Sigmoid colon (tissue), 7 donors: Measurements from ENCODE around the gene BCL11B. TPM values are rescaled to one million over a fixed set of nuclear protein-coding genes. Genes with fewer than 3 reads are reported as not detected.

Source experiments
- DNase-seq: peaks from one replicate; pipeline ENCODE4 v3.0.0-alpha.2; 2019
- H3K27ac ChIP-seq, 4 donors: fragments of 200-600 bp; sonication (generic); one replicate each; pipeline ENCODE4 v1.5.1; 2016 to 2019; ENCODE audit warnings: mild to moderate bottlenecking in 1 of 4
- H3K27me3 ChIP-seq, 3 donors: fragments of 200-600 bp; sonication (generic); one replicate each; pipeline ENCODE4 v1.5.1; 2019; ENCODE audit warnings: mild to moderate bottlenecking in 1 of 3
- H3K36me3 ChIP-seq, 4 donors: fragments of 200-600 bp; sonication (generic); one replicate each; pipeline ENCODE4 v1.5.1; 2016 to 2019
- H3K4me1 ChIP-seq, 4 donors: fragments of 200-600 bp; sonication (generic); one replicate each; pipeline ENCODE4 v1.5.1; 2017 to 2019
- H3K4me3 ChIP-seq, 4 donors: fragments of 200-600 bp; sonication (generic); one replicate each; pipeline ENCODE4 v1.5.1; 2017 to 2019; ENCODE audit warnings: mild to moderate bottlenecking in 2 of 4, moderate library complexity in 1 of 4
- H3K9me3 ChIP-seq, 4 donors: fragments of 200-600 bp in 3 of 4; sonication (generic) in 3 of 4; one replicate each; pipeline versions ENCODE4 v1.5.1 to v1.6.1; 2013 to 2019
- EP300 ChIP-seq, 4 donors: sonication (generic); formaldehyde crosslinking; IDR thresholded peaks; one replicate each; pipeline ENCODE4 v1.6.1; 2017; ENCODE audit warnings: antibody characterized with exemption in 4 of 4
- POLR2A ChIP-seq, 2 donors: fragments of 450-650 bp; IDR thresholded peaks; one replicate each; pipeline ENCODE4 v1.6.1; 2016; ENCODE audit warnings: antibody characterized with exemption in 2 of 2, mild to moderate bottlenecking in 2 of 2, moderate library complexity in 2 of 2
- POLR2AphosphoS5 ChIP-seq, 4 donors: sonication (generic); formaldehyde crosslinking; IDR thresholded peaks; one replicate each; pipeline ENCODE4 v1.6.1; 2017; ENCODE audit warnings: antibody characterized with exemption in 4 of 4
- WGBS, 2 donors: extraction: QIAGEN DNeasy Blood & Tissue Kit; methylation state at CpG; one replicate each; pipeline ENCODE4 v1.1.7; 2013; 5-methylcytosine and 5-hydroxymethylcytosine counted together
- intact Hi-C: fragments of 100-400 bp; cut with DNase I; formaldehyde crosslinking; loops from one replicate; pipeline ENCODE4 v1.15.1; 2023
- polyA plus RNA-seq, 3 donors: library from polyadenylated mRNA; stranded (reverse); fragments of 200-250 nt; gene quantifications; one replicate each; pipeline ENCODE4 v1.2.3, GENCODE V29; 2013
- total RNA-seq, 4 donors: library from RNA; depleted of rRNA; stranded (reverse); fragments of >200 nt; gene quantifications; one replicate each; pipeline ENCODE4 v1.1.0, GENCODE V29; 2016
- TF ChIP-seq, protein P1 (sequence below), 4 experiments: fragments of 450-650 bp in 3 of 4; fragments of 200-600 bp in 1 of 4; IDR thresholded peaks; one replicate each; pipeline ENCODE4 v1.5.1; 2016 to 2019; ENCODE audit warnings: antibody characterized with exemption in 4 of 4, mild to moderate bottlenecking in 3 of 4, moderate library complexity in 2 of 4
- donor health status: healthy with polysubstance abuse.
- donor health status: Bipolar disorder and iron deficiency.
- donor health status: healthy.

Gene BCL11B
- total and polyA plus RNA-seq, 7 donors: under 0.01 to 3.5 (median 0.23) TPM

DNA sequence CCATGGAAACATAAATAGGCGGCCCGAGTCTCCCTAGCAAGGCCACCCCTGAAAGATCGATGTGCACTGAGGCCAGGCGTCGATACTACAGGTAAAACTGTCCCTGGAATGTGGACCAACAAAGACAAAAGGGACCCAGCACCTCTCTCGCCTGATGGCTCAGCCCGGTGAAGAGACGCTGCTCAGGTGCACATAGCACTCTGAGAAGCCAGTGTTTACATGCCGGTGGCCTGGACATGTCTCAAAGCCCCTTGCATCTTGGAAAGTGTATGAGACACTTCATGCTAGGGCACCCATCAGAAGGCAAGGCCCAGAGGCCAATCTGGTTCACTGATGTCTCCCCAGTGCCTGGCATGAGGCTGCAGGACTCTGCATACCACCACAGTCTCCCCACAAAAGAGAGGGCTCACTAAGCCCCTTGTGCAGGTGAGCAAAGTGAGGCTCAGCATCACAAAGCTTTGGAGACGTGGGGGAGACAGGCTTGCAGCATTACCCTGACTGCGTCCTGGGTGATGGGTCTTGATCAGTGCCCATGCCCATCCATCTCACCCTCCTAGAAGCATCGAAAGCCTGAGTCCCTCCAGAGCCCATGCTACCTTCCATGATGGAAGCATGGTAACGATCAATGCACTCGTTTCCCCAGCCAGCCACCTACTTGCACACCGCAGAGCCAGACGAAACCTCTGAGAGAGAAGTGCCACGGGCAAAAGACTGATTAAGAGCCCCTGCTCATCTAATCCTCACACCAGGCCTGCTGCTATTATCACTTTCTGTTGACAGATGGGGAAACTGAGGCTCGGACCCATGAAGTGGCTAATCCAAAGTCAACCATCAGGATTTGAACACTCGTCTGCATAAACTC is 16.1 kb downstream of the BCL11B start:
- intact Hi-C loops: no loop called here

DNA sequence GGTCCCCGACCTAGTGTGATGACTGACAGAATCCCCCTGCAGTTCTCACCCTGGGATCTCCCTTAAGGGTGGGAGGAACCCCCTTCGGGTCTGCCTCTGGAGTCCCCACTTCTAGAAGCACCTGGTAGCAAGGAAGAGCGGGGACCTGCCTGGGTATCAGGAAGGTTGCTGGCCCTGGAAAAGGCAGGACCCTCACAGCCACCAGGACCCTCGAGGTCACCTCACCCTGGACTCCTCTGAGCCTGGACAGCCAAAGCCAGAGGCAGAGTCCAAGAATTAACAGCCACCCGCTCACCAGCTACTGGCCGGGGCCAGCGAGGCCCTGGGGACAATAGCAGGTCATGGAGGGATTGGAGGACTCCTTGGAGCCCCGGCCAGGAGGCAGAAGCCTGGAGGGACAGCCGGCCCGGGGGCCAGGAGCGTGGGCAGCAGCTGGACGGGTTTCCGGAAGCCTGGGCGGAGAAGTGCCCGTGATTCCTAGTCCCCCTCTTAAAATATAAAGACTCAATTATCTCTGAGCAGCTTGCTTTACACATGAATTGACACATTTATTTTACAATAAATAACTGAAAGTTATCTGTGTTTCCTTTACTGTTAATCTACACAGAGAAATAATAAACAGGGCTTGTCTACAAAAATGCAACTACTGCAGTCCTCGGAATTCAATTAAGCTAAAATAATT is 17.5 kb downstream of the BCL11B start:
- 70 to 80% methylated on average over 16 of the region's 16 CpGs for whole genome bisulfite sequencing, 2 donors
- Histone ChIP-seq H3K36me3 (no peaks in the 10 kb centered on the region), H3K9me3 (no peaks in the 10 kb centered on the region), H3K27ac (no peak overlapping the region), H3K4me3 (no peak overlapping the region), H3K4me1 (no peaks in the 10 kb centered on the region), H3K27me3 (peaks cover 0 to 69% (median 5%) of the 10 kb centered on the region in 3 donors)
- DNase-seq: no peak
- TF ChIP-seq, protein P1, sequence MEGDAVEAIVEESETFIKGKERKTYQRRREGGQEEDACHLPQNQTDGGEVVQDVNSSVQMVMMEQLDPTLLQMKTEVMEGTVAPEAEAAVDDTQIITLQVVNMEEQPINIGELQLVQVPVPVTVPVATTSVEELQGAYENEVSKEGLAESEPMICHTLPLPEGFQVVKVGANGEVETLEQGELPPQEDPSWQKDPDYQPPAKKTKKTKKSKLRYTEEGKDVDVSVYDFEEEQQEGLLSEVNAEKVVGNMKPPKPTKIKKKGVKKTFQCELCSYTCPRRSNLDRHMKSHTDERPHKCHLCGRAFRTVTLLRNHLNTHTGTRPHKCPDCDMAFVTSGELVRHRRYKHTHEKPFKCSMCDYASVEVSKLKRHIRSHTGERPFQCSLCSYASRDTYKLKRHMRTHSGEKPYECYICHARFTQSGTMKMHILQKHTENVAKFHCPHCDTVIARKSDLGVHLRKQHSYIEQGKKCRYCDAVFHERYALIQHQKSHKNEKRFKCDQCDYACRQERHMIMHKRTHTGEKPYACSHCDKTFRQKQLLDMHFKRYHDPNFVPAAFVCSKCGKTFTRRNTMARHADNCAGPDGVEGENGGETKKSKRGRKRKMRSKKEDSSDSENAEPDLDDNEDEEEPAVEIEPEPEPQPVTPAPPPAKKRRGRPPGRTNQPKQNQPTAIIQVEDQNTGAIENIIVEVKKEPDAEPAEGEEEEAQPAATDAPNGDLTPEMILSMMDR (IDR thresholded peaks at IDR 0.05): no peak
- TF ChIP-seq EP300 (IDR thresholded peaks at IDR 0.05): no peak
- intact Hi-C loops: no loop called here

More for the DNA sequence above, 16.1 kb downstream of the BCL11B start:
- no peak for DNase-seq
- Histone ChIP-seq H3K27me3 (peaks cover 0 to 70% (median 5%) of the 10 kb centered on the region in 3 donors), H3K36me3 (no peaks in the 10 kb centered on the region), H3K9me3 (no peaks in the 10 kb centered on the region), H3K27ac (no peak overlapping the region), H3K4me1 (no peaks in the 10 kb centered on the region), H3K4me3 (no peak overlapping the region)
- TF ChIP-seq POLR2A (IDR thresholded peaks at IDR 0.05): no peak
- TF ChIP-seq POLR2AphosphoS5 (IDR thresholded peaks at IDR 0.05): no peak
- TF ChIP-seq, protein P1 (IDR thresholded peaks at IDR 0.05): no peak
- TF ChIP-seq EP300 (IDR thresholded peaks at IDR 0.05): no peak
- 79 to 89% methylated on average over 19 of the region's 19 CpGs for WGBS, 2 donors

DNA sequence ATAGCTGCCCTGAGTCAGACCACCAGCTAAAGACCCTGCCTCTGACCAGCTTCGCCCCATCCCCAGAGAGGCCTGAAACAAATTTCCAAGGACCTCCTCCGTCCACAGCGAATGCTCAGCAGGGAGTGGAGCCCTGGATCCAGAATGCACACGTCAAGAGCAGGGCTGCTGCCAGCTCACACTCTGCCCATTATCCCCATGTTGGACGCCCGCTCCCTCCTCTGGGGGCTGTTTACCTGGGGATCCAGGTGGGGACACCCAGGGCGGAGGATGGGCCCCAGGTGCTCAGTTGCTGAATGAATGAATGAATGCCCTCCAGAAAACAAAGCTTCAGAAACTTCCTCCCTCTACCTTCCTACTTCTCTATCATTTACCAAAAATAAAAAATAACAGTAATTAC is 18.1 kb downstream of the BCL11B start:
- Histone ChIP-seq H3K27ac (no peak overlapping the region), H3K4me1 (no peaks in the 10 kb centered on the region), H3K36me3 (no peaks in the 10 kb centered on the region), H3K4me3 (no peak overlapping the region), H3K27me3 (peaks cover 0 to 75% (median 8%) of the 10 kb centered on the region in 3 donors), H3K9me3 (no peaks in the 10 kb centered on the region)
- TF ChIP-seq POLR2AphosphoS5 (IDR thresholded peaks at IDR 0.05) (no peak), EP300 (IDR thresholded peaks at IDR 0.05) (no peak), POLR2A (IDR thresholded peaks at IDR 0.05) (no peak)
- TF ChIP-seq, protein P1 (IDR thresholded peaks at IDR 0.05): no peak
- 82 to 92% methylated on average over 7 of the region's 7 CpGs for WGBS, 2 donors
- intact Hi-C loops: no loop called here
- no peak for DNase-seq

DNA sequence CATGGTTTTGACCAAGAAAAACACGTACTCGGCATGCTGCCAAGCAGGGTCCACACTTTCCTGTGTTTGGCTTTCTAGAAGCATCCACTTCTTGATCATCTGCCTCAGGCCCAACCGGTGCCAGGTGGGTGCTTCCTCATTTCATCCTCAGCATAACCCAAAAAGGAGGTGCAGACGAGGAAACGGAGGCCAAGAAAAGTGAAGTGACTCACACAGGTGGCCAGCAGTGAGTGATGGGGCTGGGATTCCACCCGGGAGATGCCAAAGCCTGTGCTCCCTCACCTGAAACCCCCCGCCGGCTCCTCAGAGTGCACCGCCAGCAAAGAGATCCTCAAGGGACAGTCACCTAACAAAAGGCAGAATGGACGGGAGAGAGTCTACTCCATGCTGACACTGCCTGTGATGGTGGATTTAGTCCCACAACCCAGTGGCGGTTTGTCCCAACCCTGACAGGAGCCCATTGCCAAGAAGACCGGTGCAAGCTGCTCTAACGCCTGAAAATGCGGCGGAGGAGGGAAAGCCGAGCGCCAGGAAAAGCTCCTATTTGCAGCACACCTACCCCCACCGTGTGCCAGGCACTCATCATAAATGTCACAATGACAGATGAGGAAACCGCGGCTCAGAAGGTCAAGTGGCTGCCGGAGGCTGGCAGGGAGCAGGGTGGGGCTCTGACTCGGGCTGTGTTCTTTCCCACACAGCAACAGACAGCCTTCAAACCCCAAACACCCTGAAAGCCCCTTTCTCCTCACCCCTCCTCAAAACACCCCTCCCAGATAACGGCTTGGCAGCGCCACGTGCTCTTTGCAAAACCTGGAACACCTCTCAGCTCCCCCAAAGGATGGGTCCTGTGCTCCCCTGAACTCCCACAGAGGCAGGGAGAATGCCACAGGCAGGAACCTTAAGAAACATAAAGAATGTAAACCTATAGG is 18.8 kb downstream of the BCL11B start:
- Histone ChIP-seq H3K36me3 (no peaks in the 10 kb centered on the region), H3K4me3 (no peak overlapping the region), H3K27ac (no peak overlapping the region), H3K9me3 (no peaks in the 10 kb centered on the region), H3K27me3 (peaks cover 3 to 76% (median 12%) of the 10 kb centered on the region in 3 donors), H3K4me1 (no peaks in the 10 kb centered on the region)
- no peak for DNase-seq
- TF ChIP-seq EP300 (IDR thresholded peaks at IDR 0.05) (no peak), POLR2AphosphoS5 (IDR thresholded peaks at IDR 0.05) (no peak), POLR2A (IDR thresholded peaks at IDR 0.05) (no peak)
- TF ChIP-seq, protein P1 (IDR thresholded peaks at IDR 0.05): no peak
- WGBS, 2 donors: 59 to 79% methylated on average over 25 of the region's 25 CpGs
- intact Hi-C loops: no loop called here
